Raji (cell line): ENCODE measurements around the gene GPLD1.

Experiments used
- POLR2A ChIP-seq: IDR thresholded peaks from 2 replicates; pipeline ENCODE4 v1.6.1; 2011; ENCODE audit warnings: low read depth, low read length, control low read depth; ENCODE audit not compliant: insufficient read depth

GPLD1 gene

DNA sequence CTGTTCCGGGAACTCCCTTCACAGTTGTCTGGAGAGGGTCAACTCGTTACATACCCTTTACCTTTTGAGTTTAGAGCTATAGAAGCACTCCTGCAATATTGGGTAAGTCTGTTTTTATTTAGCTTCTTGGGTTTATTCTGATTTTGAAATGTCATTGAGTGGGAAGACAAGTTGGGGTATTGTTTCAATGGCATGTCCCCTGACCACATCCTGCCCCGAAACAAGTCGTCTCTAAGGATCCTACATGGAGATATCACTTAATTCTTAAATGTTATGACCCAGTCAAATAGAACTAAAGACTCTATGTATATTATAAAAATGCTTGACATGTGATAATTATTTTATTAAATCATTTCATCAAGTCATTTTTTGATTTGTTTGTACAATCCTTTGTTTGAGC lies 77.1 kb downstream of the GPLD1 start:
- TF ChIP-seq POLR2A = no peak

DNA sequence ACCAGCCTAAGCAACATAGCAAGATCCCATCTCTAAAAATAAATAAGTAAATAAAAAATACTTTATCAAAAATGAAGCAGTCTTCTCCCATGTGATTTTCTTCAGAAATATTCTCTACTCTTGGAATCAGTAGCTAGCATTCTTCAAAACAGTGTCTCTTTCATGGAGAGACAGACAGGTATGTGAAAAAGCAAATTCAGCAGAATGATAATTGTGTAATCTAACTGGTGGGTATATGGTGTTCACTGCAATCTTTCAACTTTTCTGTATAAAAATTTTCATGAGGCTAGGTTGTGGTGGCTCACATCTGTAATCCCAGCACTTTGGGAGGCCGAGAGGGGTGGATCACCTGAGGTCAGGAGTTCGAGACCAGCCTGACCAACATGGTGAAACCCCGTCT lies 78.8 kb downstream of the GPLD1 start:
- no peak for TF ChIP-seq POLR2A

GRCh38 chr6:24408719-24409410 lies 80.5 kb downstream of the GPLD1 start:
- no peak for TF ChIP-seq POLR2A

GRCh38 chr6:24405262-24405661 lies 84.1 kb downstream of the GPLD1 start:
- no peak for TF ChIP-seq POLR2A

- no peak for TF ChIP-seq POLR2A
Observed at GRCh38 chr6:24403501-24403824, 85.9 kb downstream of the GPLD1 start.

GRCh38 chr6:24402697-24403500 lies 86.5 kb downstream of the GPLD1 start, which contains the start of gene MRS2:
Gene MRS2 (plus strand): TSS chr6:24402936. CDS start chr6:24403047, 111 bp downstream.
- TF ChIP-seq POLR2A = peak; percentile 99

DNA sequence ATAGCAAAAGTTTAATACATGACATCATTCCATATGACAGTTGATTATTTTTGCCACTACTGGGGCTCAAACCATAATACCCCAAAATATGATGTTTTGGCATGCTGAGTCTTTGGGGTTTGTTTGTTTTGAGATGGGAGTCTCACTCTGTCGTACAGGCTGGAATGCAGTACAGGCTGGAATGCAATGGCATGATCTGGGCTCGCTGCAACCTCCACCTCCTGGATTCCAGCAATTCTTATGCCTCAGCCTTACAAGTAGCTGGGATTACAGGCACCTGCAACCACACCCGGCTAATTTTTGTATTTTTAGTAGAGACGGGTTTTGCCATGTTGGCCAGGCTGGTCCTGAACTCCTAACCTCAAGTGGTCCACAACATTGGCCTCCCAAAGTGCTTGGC lies 87.9 kb downstream of the GPLD1 start:
- TF ChIP-seq POLR2A = no peak

GRCh38 chr6:24397631-24398030 lies 91.7 kb downstream of the GPLD1 start:
- TF ChIP-seq POLR2A = no peak

DNA sequence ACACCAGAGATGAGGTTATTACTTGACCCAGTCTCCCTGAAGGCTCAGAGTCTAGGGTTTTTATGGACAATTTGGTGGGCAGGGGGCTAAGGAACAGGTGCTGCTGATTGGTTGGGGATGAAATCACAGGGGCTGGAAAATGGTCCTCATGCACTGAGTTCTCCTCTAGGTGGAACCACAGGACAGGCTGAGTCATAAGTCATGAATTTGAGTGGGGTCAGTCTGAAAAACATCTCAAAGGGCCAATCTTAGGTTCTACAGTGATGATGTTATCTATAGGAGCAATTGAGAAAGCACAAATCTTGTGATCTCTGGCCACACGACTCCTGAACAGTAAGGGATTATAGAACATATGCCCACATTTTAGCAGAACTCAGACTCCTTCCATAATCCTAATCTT lies 92.6 kb downstream of the GPLD1 start:
- no peak for TF ChIP-seq POLR2A

- no peak for TF ChIP-seq POLR2A
Observed at GRCh38 chr6:24394780-24395437, 94.5 kb downstream of the GPLD1 start.

- no peak for TF ChIP-seq POLR2A
Observed at GRCh38 chr6:24394061-24394779, 95.2 kb downstream of the GPLD1 start.

- TF ChIP-seq POLR2A = no peak
Observed at GRCh38 chr6:24391756-24392405, 97.5 kb downstream of the GPLD1 start.

- TF ChIP-seq POLR2A = no peak
Observed at GRCh38 chr6:24391208-24391607, 98.2 kb downstream of the GPLD1 start.

DNA sequence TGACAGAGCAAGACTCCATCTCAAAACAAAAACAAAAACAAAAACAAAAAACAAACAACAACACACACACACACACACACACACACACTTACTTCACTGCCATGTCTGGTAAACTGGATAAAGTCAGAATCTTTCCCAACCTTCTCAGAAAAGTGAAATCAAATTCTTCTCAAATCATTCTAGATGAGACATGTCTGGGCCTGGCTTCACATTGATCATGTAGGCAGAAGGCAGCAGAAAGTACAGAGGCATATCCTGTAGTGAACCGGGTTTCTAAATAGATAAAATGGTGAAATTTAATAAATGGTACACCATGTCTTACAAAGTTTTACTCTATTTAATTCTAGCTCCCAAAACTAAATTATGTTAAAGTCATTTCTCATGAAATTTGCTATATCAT lies 101.6 kb downstream of the GPLD1 start:
- no peak for TF ChIP-seq POLR2A
